Measurements from ENCODE around the gene RAP1A.

RAP1A gene

DNA sequence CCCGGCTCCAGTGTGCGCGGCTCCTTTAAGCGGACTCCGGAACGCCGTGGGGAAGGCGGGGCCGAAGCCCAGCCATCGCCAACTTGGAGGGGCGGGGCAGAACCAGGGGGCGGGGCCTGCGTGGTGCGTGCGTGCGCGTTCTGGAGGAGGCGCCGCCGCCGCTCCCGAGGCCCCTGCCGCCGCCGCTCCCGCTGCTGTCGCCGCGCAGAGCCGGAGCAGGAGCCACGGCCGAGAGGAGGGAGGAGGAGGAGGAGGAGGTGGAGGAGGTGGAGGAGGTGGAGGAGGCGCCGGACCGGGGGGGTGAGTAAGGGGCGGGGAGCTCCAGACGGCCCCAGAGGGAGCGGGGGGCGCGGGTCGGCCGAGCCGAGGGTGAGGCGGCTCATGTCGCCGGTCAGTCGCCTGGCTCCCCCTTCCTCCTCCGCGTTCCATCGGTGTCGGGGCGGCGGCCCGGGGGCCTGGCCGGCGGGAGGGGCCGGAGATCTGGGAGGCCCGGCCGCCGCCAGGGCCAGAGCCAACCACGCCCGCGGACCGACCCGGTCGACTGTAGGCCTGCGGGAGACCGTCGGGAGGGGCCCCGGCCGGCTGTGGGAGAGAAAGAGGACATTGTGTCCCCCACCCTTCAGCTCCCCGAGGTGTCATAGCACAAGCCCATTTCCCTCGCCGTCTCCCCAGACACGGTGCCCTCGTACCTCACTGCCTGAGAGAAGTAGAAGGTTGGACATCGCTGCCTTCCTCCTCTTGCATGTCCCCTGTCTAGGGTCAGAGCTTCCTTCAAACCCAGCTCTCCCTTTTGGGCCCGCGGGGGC lies at the start of gene RAP1A:
Gene RAP1A, plus strand, starts transcription at position 155 of the 806 bp plus-strand sequence. CDS start 71,572 bp downstream, outside the sequence.
- peak; percentile 93 for DNase-seq (ENCODE audit: low spot score)

GRCh38 chr1:111569913-111570312 lies 49.7 kb upstream of the RAP1A start:
- no peak for DNase-seq (ENCODE audit: low spot score)

GRCh38 chr1:111570781-111571181 lies 48.8 kb upstream of the RAP1A start:
- no peak for DNase-seq (ENCODE audit: low spot score)

- no peak for DNase-seq (ENCODE audit: low spot score)
These were observed 48.4 kb upstream of the RAP1A start for GRCh38 chr1:111571239-111571638.

GRCh38 chr1:111571987-111572386 lies 47.6 kb upstream of the RAP1A start:
- no peak for DNase-seq (ENCODE audit: low spot score)

DNA sequence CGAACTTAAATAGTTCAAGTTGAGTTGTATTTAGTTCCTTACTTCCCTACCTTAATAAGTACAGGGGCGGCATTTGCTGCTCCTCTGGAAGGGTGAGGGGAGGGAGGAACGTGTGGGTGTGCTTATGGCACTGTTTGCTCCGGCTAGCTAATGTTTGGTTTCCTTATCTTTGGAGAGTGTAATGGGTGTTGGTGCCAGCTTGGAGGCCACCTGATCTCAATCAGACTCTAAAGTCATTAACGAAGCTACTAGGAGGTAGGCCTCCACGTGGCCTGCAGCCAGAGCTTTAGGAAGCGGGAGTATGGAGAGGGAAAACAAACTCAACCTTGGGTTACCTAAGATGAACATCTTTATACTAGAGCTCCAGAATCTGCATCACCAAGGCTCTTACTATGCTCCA lies 43.0 kb upstream of the RAP1A start:
- DNase-seq (ENCODE audit: low spot score): no peak

DNA sequence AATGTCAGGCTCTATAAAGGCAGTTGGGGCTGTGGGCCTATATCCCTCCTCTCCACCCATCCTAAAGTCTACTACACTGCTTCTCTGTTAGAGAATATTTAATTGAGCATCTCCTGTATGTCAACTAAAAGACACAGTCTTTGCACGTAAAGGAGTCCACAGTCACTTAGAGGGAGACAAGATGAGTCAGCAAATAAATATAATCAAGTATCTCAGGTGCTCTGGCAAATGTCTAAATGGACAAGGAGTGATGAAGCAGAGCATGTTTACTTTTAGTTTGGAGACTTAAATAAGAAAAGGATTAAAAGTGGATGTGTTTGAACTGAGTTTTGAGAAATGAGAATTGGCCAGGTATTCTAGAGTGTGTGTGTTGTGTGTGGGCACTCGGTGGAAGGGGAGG lies 41.8 kb upstream of the RAP1A start:
- no peak for DNase-seq (ENCODE audit: low spot score)

GRCh38 chr1:111581166-111581565 lies 38.4 kb upstream of the RAP1A start:
- no peak for DNase-seq (ENCODE audit: low spot score)

GRCh38 chr1:111582016-111582415 lies 37.6 kb upstream of the RAP1A start:
- DNase-seq (ENCODE audit: low spot score): no peak

DNA sequence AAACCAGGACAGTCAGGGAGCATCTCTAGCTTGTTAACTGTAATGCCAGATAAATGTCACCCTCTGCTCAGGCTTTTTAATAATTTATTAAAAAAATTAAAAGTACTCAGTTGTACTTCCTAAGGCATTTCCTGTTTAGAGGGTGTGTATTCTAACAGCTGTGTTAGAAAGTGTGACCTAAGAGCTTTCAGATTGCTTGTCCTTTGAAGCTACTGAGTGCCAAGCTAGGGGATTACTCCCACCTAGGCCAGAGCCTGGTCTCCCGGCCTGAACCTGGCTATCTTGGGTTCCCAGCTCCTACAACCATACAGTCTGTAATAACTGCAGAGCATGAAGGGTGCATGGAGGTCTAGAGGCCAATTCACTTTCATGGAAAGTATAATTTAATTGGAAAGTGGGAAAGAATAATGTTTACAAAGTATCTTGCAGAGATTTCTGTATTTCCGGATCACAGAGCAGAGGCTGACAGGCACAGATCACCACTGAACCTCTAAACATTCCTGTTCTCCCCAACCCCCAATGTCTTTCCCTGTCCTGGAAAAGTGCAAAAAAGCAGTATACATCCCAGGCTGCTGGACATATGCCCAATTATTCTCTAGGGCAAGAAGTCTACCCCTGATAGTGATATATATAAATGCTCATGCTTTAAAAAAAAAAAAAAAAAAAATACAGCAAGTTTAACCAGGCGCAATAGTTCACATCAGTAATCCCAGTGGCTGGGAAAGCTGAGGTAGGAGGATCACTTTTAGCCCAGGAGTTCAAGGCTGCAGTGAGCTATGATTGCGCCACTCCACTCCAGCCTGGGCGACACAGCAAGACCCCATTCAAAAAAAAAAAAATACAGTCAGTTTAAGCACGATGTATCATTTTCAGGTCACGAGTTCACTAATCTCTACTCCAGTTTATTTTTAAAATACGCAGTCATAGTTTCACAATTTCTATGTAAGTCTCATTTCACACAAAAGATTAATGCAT lies 36.7 kb upstream of the RAP1A start:
- no peak for DNase-seq (ENCODE audit: low spot score)

- DNase-seq (ENCODE audit: low spot score): no peak
These were observed 34.0 kb upstream of the RAP1A start for GRCh38 chr1:111585447-111586086.

DNA sequence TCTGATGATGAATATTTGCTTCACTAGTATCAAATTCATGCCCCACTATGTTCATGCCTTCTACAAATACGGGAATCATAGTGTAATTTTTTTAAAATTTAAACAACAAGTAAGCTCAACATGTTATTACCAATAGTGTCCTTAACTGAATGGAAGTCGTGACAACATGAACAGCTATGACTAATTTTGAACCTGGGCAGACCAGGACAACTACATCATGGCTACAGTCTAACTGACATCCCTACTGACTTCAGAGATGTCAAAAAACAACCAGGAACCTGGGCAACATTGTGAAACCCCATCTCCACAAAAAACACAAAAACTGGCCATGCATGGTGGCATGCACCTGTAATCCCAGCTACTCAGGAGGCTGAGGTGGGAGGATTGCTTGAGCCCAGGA lies 33.5 kb upstream of the RAP1A start:
- no peak for DNase-seq (ENCODE audit: low spot score)

- DNase-seq (ENCODE audit: low spot score): no peak
These were observed 31.9 kb upstream of the RAP1A start for GRCh38 chr1:111587509-111588174.

DNA sequence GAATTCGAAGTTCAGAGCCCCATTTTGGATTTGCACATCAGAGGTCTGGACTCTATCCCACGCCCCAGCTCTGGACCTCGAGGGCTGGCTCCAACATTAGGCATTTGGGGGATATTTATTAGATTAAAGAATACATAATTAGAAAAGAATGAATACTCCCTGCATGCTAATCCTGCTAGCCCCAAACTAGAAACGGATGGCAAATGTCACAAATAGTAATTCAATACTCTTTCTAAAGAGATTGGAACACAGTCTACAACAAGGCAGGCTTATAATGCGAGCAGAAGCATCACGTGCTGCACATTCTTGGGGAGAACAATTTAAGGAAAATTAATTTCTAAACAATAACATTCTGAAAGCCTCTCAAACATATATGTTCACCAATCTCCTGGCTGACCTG lies 27.7 kb upstream of the RAP1A start:
- DNase-seq (ENCODE audit: low spot score): no peak

DNA sequence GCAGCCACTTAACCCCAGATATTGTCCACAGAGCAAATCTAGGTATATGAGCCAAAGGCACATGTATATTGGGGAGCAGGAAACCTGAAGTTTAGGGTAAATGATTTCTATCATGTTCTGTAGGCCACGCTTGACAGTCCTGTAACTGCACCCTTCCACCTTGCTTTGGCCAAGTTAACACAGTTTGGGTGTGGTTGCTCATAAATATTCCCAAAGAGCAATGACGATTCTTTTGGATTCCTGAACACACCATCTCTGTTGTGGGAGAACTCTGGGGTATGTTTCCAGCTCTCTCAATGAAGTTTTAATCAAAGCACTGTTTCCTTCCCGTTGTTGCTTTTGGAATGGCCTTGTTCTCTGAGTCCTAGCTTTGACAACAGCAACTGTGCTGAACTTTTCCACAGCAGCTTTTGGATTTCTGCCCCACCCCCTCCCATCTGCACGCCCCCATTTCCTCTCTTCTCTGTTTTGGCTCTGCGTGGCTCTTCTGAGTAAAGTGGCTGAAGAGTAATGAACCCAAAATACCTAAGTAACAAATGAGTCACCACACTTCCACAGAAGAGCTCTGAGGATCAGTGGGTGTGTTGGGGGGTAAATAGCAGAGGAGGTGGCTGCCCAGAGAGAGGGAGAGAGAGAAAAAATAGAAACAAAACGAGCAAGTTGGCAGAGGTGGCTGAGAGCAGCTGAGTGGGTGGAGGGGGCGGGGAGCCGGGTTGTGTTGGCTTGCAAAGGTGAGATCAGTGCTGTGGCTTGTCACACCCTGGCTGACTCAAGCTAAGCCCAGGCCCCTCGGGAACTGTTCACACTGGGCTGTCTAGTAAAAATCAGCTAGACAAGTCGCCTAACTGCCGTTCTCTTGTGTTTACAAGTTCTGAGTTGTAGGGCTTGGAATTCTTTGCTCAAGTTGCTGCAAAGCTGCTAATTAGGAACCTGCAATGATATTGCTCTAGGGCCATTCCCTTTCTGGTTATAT lies 26.9 kb upstream of the RAP1A start:
- DNase-seq (ENCODE audit: low spot score): peak; percentile 27

GRCh38 chr1:111593403-111594305 lies 25.9 kb upstream of the RAP1A start:
- DNase-seq (ENCODE audit: low spot score): no peak

DNA sequence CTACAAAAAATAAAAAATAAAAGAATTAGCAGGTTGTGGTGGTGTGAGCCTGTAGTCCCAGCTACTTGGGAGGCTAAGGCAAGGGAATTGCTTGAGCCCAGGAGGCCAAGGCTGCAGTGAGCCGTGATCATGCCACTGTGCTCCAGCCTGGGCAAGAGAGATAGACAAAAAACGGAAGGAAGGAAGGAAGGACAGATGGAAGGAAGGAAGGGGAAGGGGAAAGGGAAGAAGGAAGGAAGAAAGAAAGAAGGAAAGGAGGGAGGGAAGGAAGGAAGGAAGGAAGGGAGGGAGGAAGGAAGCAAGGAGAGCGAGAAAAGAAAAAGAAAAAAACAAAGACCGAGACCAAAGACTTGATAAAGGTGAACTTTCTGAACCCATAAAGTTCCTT lies 25.3 kb upstream of the RAP1A start:
- DNase-seq (ENCODE audit: low spot score): no peak

DNA sequence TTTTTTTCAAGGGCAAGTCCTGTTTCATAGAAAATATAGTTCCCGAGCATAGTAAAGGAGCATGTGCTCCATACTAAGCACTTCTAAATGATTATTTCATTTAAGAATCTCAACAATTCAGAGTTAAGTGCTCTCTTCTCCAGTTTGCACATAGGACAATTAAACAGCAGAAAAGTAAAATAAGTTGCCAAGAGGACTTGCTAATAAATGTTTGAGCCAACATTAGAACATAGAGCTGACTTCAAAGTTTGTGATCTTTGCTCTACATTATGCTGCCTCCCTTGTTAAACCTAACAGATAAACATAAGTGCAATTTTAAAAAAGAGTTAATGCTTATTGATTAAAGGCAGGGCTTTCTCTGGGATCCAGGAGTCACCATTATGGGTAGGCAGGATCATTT lies 23.8 kb upstream of the RAP1A start:
- DNase-seq (ENCODE audit: low spot score): no peak

DNA sequence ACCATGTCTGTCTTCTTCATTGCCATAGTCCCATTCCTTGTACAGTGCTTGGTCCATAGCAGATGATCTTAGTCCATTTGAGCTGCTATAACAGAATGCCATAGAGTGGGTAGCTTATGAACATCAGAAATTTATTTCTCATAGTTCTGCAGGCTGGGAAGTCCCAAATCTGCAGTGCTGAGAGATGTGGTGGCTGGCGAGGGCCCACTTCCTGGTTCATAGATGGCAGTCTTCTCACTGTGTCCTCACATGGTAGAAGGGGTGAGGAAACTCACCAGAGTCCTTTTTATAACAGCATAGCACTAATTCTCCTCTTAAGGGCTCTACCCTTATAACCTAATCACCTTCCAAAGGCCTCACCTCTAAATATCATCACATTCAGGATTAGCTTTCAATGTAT lies 23.1 kb upstream of the RAP1A start:
- no peak for DNase-seq (ENCODE audit: low spot score)

DNA sequence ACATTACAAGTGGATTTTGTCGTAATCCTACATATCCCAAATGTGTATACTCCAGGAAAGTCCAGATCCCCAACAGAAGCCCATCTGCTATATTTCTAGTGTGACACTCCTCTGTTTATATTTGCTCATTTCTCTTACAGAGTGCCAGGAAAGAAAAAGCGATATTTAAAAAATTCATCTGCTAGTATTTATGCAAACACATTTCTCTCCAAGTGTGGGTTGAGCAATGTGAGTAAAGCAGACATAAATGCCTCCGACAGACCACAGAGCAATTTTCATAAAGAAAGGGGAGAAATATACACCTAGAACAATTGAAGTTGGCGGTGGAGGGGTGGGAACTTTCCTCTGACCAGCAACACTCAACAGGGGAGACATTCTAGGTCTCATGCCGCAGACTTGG lies 22.2 kb upstream of the RAP1A start:
- no peak for DNase-seq (ENCODE audit: low spot score)

All from COLO829 (cell line).